K562 (cell line): Measurements from ENCODE around the gene AIF1L. TPM values are rescaled to one million over a fixed set of nuclear protein-coding genes. Genes with fewer than 3 reads are reported as not detected.

Experiments
- ATF7 ChIP-seq: fragments of 450-650 bp; IDR thresholded peaks from 2 replicates; pipeline ENCODE4 v1.7.1; 2014; ENCODE audit warnings: mild to moderate bottlenecking, moderate library complexity
- polyA plus RNA-seq, 8 experiments: library from polyadenylated mRNA; depleted of rRNA in 4 of 8; stranded (reverse) in 5 of 8; unstranded in 3 of 8; fragments of >200 nt; fragmentation: Nextera tagmentation in 2 of 8; fragmentation: Illumina TruSeq in 1 of 8; extraction: Ambion mirVana in 2 of 8; extraction: Trizol in 1 of 8; gene quantifications; 2 replicates each; pipeline versions ENCODE4 v1.2.1 to v1.2.3, GENCODE V29; 2011 to 2014; ENCODE audit warnings: inconsistent platforms in 1 of 8, missing spikeins in 1 of 8
- total RNA-seq, 7 experiments: library from RNA; depleted of rRNA in 6 of 7; stranded (reverse); fragments of >200 nt in 6 of 7; fragmentation: Illumina TruSeq in 2 of 7; extraction: Trizol in 2 of 7; gene quantifications; 2 replicates each; pipeline versions ENCODE4 v1.2.1 to v1.2.3, GENCODE V29; 2011 to 2021; ENCODE audit warnings: low replicate concordance in 1 of 7
- TF ChIP-seq, protein P1 (sequence below), 2 experiments: fragments of 450-650 bp in 1 of 2; IDR thresholded peaks; 2 replicates each; pipeline ENCODE4 v1.6.1; 2011 to 2017; ENCODE audit warnings: low read depth in 2 of 2, antibody characterized with exemption in 1 of 2, borderline replicate concordance in 1 of 2, low read length in 1 of 2, mild to moderate bottlenecking in 1 of 2, mixed read lengths in 1 of 2; ENCODE audit not compliant: control insufficient read depth in 1 of 2
- TF ChIP-seq, protein P2 (sequence below), 2 experiments: fragments of 450-650 bp in 1 of 2; sonication (generic) in 1 of 2; formaldehyde crosslinking in 1 of 2; IDR thresholded peaks in 1 of 2; conservative IDR thresholded peaks in 1 of 2; 2 replicates each; pipeline versions ENCODE4 v1.6.1 to v1.8.1; 2016 to 2023; ENCODE audit warnings: mild to moderate bottlenecking in 2 of 2, moderate library complexity in 2 of 2, inconsistent platforms in 1 of 2, missing genetic modification reagents in 1 of 2
- TF ChIP-seq, protein P3 (sequence below): fragments of 250-450 bp; sonication (Bioruptor Pico); IDR thresholded peaks from 2 replicates; pipeline ENCODE4 v1.8.0; 2021; ENCODE audit warnings: borderline replicate concordance, mild to moderate bottlenecking, moderate library complexity; ENCODE audit not compliant: poor library complexity, severe bottlenecking

Gene AIF1L
- total and polyA plus RNA-seq, 9 of the 15 experiments (the other 6 are each of a cell fraction or from before 2014, with no cell fraction given), result 0.34 to 9.1 (median 1.3) TPM

DNA sequence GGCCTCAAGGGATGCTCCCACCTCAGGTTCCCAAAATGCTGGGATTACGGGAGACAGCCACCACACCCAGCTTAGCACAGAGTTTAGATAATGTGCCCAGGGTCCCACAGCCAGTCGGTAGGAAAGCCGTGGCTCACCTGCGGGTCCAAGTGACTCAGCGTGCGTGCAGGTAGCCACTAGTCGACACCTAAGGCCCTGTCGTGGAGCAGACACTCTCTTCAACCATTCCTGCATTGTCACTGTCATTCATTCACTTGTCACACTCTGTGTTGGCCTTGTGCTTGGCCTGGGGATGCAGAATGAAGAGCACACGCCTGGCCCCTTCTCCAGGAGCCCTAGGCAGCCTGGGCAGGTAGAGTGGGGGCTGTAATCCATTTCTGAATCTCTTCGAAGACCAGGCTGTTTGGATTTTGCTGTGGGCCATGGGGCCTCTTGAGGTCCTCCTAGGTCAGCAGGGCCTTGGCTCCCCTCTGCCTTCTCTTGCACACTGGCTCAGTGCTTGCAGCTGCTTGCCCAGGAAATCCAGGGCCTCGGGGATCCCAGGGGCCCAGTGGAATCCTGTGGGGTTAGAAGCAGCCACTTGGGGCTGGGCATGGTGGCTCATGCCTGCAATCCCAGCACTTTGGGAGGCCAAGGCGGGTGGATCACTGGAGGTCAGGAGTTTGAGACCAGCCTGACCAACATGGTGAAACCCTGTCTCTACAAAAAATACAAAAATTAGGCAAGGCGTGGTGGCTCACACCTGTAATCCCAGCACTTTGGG, 6.1 kb upstream of the AIF1L start (continued):
- TF ChIP-seq, protein P1, sequence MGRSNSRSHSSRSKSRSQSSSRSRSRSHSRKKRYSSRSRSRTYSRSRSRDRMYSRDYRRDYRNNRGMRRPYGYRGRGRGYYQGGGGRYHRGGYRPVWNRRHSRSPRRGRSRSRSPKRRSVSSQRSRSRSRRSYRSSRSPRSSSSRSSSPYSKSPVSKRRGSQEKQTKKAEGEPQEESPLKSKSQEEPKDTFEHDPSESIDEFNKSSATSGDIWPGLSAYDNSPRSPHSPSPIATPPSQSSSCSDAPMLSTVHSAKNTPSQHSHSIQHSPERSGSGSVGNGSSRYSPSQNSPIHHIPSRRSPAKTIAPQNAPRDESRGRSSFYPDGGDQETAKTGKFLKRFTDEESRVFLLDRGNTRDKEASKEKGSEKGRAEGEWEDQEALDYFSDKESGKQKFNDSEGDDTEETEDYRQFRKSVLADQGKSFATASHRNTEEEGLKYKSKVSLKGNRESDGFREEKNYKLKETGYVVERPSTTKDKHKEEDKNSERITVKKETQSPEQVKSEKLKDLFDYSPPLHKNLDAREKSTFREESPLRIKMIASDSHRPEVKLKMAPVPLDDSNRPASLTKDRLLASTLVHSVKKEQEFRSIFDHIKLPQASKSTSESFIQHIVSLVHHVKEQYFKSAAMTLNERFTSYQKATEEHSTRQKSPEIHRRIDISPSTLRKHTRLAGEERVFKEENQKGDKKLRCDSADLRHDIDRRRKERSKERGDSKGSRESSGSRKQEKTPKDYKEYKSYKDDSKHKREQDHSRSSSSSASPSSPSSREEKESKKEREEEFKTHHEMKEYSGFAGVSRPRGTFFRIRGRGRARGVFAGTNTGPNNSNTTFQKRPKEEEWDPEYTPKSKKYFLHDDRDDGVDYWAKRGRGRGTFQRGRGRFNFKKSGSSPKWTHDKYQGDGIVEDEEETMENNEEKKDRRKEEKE (IDR thresholded peaks at IDR 0.05; ENCODE audit: borderline replicate concordance in 1 of 2, control insufficient read depth in 1 of 2, low read depth in 2 of 2, low read length in 1 of 2), result no peak
- TF ChIP-seq, protein P2, sequence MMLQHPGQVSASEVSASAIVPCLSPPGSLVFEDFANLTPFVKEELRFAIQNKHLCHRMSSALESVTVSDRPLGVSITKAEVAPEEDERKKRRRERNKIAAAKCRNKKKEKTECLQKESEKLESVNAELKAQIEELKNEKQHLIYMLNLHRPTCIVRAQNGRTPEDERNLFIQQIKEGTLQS (IDR thresholded peaks at IDR 0.05), result no peak
- TF ChIP-seq, protein P2 (CRISPR knock-in tag; conservative IDR thresholded peaks at IDR 0.05), result peak; percentile 40; the same call in 1 of the 2 replicates
- no peak for TF ChIP-seq ATF7
- TF ChIP-seq, protein P3, sequence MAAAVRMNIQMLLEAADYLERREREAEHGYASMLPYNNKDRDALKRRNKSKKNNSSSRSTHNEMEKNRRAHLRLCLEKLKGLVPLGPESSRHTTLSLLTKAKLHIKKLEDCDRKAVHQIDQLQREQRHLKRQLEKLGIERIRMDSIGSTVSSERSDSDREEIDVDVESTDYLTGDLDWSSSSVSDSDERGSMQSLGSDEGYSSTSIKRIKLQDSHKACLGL (CRISPR knock-in tag), result no peak
